Mesendoderm (in vitro differentiated cells): ENCODE measurements around the gene TMTC2.

Source experiments
- DNase-seq: peaks from one replicate; pipeline ENCODE4 v3.0.0; 2013
- H2AK5ac ChIP-seq: 2 replicates; pipeline ENCODE4 v1.6.1; 2013; ENCODE audit warnings: low read length, inconsistent platforms
- H2BK120ac ChIP-seq: 2 replicates; pipeline ENCODE4 v1.6.1; 2013; ENCODE audit warnings: low read depth, mild to moderate bottlenecking, low read length, moderate library complexity, mixed read lengths
- H2BK15ac ChIP-seq: replicated peaks from 2 replicates; pipeline ENCODE4 v1.6.1; 2013; ENCODE audit warnings: low read depth, mild to moderate bottlenecking, moderate library complexity
- H2BK5ac ChIP-seq: 2 replicates; pipeline ENCODE4 v1.6.1; 2013; ENCODE audit warnings: low read length, inconsistent platforms
- H3K18ac ChIP-seq: 2 replicates; pipeline ENCODE4 v1.6.1; 2013; ENCODE audit warnings: mild to moderate bottlenecking, low read length, mixed read lengths
- H3K23ac ChIP-seq: one replicate; pipeline ENCODE4 v1.6.1; 2013; ENCODE audit warnings: low read length
- H3K27ac ChIP-seq: 2 replicates; pipeline ENCODE4 v1.5.1; 2013; ENCODE audit warnings: low read depth, mild to moderate bottlenecking, inconsistent platforms, low read length, moderate library complexity
- H3K27me3 ChIP-seq: 2 replicates; pipeline ENCODE4 v1.6.1; 2013; ENCODE audit warnings: low read length, control low read depth, mild to moderate bottlenecking, inconsistent platforms; ENCODE audit not compliant: insufficient read depth, poor library complexity
- H3K36me3 ChIP-seq: 2 replicates; pipeline ENCODE4 v1.6.1; 2013; ENCODE audit warnings: low read length, inconsistent platforms; ENCODE audit not compliant: control insufficient read depth, insufficient read depth
- H3K4ac ChIP-seq: one replicate; pipeline ENCODE4 v1.6.1; 2013; ENCODE audit warnings: low read depth, mild to moderate bottlenecking, low read length, moderate library complexity
- H3K4me1 ChIP-seq: 2 replicates; pipeline ENCODE4 v1.6.1; 2013; ENCODE audit warnings: low read depth, low read length, inconsistent platforms; ENCODE audit not compliant: control insufficient read depth
- H3K4me2 ChIP-seq: 2 replicates; pipeline ENCODE4 v1.6.1; 2013; ENCODE audit warnings: low read length
- H3K4me3 ChIP-seq: 2 replicates; pipeline ENCODE4 v1.5.1; 2013; ENCODE audit warnings: mild to moderate bottlenecking, low read length
- H3K56ac ChIP-seq: one replicate; pipeline ENCODE4 v1.6.1; 2013; ENCODE audit warnings: low read length
- H3K79me1 ChIP-seq: 2 replicates; pipeline ENCODE4 v1.6.1; 2013; ENCODE audit warnings: low read length, inconsistent platforms
- H3K79me2 ChIP-seq: 2 replicates; pipeline ENCODE4 v1.6.1; 2013; ENCODE audit warnings: mild to moderate bottlenecking, low read length; ENCODE audit not compliant: control insufficient read depth, insufficient read depth
- H3K9ac ChIP-seq: 2 replicates; pipeline ENCODE4 v1.6.1; 2013; ENCODE audit warnings: low read length, inconsistent platforms
- H4K5ac ChIP-seq: one replicate; pipeline ENCODE4 v1.6.1; 2013; ENCODE audit warnings: low read length
- H4K8ac ChIP-seq: one replicate; pipeline ENCODE4 v1.6.1; 2013; ENCODE audit warnings: low read depth, mild to moderate bottlenecking, control low read depth, low read length, moderate library complexity
- WGBS: extraction: QIAGEN DNeasy Blood & Tissue Kit; methylation state at CpG from one replicate; pipeline ENCODE4 v1.1.7; 2013; ENCODE audit warnings: low lambda C conversion rate, missing lambda C conversion rate; ENCODE audit not compliant: insufficient coverage; ENCODE audit errors: extremely low coverage; 5-methylcytosine and 5-hydroxymethylcytosine counted together

TMTC2 gene

DNA sequence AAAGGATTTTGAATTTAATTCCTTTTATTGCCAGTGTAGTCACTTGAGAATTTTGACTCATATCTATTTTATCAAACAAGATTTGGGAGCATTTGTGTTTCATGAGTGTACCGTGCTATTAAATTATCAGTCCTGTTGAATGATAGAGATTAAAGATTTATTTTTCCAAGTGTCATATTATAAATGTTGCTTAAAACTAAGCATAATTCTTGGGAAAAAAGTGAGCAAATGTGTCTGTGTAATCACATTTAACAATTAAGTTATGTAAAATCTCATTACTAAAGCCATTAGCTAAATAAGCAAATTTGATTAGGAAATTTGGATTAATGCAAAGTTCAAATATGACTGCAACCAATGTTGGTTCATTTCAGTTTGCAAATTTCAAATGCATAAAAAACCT lies 266.7 kb downstream of the TMTC2 start:
- H3K27me3 ChIP-seq, result no peaks in the 10 kb centered on the region
- H3K79me1 ChIP-seq, result no peaks in the 10 kb centered on the region
- no peak overlapping the region for H4K8ac ChIP-seq
- DNase-seq, result no peak
- H3K9ac ChIP-seq, result no peak overlapping the region
- no peak overlapping the region for H3K18ac ChIP-seq
- H3K4ac ChIP-seq, result no peak overlapping the region
- no peak overlapping the region for H2BK5ac ChIP-seq
- no CpG with 5 or more reads among the region's 1 CpG for WGBS
- H3K27ac ChIP-seq, result no peak overlapping the region
- no peak overlapping the region for H4K5ac ChIP-seq
- no peaks in the 10 kb centered on the region for H3K36me3 ChIP-seq
- H3K4me1 ChIP-seq, result no peaks in the 10 kb centered on the region
- no peak overlapping the region for H2BK120ac ChIP-seq
- H3K79me2 ChIP-seq, result no peaks in the 10 kb centered on the region
- H3K23ac ChIP-seq, result no peak overlapping the region
- no peak overlapping the region for H2BK15ac ChIP-seq
- no peak overlapping the region for H2AK5ac ChIP-seq
- H3K56ac ChIP-seq, result no peak overlapping the region
- no peak overlapping the region for H3K4me3 ChIP-seq
- H3K4me2 ChIP-seq, result no peak overlapping the region

DNA sequence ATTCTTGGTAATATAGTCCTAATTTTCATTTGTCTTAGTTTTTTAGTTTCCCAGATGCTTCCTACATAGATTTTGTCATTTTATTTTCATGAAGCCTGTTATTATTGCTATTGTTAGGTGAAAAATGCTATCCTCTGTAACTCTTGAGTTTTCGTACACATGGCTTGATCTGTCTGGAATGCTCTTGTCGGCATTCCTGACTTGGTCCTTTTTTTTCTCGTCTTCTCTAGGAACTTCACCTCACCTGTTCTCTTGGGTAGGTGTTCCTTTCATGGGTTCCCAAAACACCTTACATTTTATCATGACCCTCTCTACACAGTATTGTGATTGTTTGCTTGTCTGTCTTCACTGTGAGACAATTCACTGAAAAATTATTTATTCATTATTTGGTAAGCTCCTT lies 267.4 kb downstream of the TMTC2 start:
- no peak overlapping the region for H3K4ac ChIP-seq
- H3K4me2 ChIP-seq, result no peak overlapping the region
- no CpG with 5 or more reads among the region's 3 CpGs for WGBS
- H3K36me3 ChIP-seq, result no peaks in the 10 kb centered on the region
- no peak for DNase-seq
- H2AK5ac ChIP-seq, result no peak overlapping the region
- H2BK15ac ChIP-seq, result no peak overlapping the region
- no peaks in the 10 kb centered on the region for H3K79me1 ChIP-seq
- no peaks in the 10 kb centered on the region for H3K4me1 ChIP-seq
- H2BK5ac ChIP-seq, result no peak overlapping the region
- H3K79me2 ChIP-seq, result no peaks in the 10 kb centered on the region
- H3K18ac ChIP-seq, result no peak overlapping the region
- no peak overlapping the region for H3K56ac ChIP-seq
- H3K23ac ChIP-seq, result no peak overlapping the region
- no peaks in the 10 kb centered on the region for H3K27me3 ChIP-seq
- no peak overlapping the region for H4K5ac ChIP-seq
- no peak overlapping the region for H3K27ac ChIP-seq
- H2BK120ac ChIP-seq, result no peak overlapping the region
- H4K8ac ChIP-seq, result no peak overlapping the region
- no peak overlapping the region for H3K9ac ChIP-seq
- no peak overlapping the region for H3K4me3 ChIP-seq

DNA sequence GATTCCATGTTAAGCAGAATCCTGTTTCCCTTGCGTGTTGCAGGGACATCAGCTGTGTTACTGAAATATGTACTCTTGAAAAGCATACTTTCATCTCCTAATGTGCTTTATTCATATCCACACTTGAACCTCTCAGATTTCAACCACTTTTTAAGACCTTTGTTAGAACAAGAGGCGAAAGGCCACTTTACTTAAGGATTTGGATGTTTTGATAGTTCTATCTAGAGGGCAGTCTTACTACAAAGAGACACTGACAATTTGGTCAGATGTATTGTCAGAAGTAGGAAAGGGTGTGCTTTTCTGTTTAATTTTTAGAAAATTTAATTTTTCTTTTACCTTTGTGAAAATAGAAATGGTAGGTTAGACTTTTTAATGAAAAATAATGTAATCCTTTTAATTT lies 267.9 kb downstream of the TMTC2 start:
- H2AK5ac ChIP-seq, result no peak overlapping the region
- no peak for DNase-seq
- H3K18ac ChIP-seq, result no peak overlapping the region
- no peak overlapping the region for H4K8ac ChIP-seq
- H2BK120ac ChIP-seq, result no peak overlapping the region
- H3K4ac ChIP-seq, result no peak overlapping the region
- no peak overlapping the region for H3K9ac ChIP-seq
- H3K4me3 ChIP-seq, result no peak overlapping the region
- no peak overlapping the region for H2BK5ac ChIP-seq
- H3K36me3 ChIP-seq, result no peaks in the 10 kb centered on the region
- no peak overlapping the region for H3K27ac ChIP-seq
- H2BK15ac ChIP-seq, result no peak overlapping the region
- no peak overlapping the region for H3K56ac ChIP-seq
- no peak overlapping the region for H3K4me2 ChIP-seq
- H4K5ac ChIP-seq, result no peak overlapping the region
- H3K79me2 ChIP-seq, result no peaks in the 10 kb centered on the region
- H3K27me3 ChIP-seq, result no peaks in the 10 kb centered on the region
- H3K79me1 ChIP-seq, result no peaks in the 10 kb centered on the region
- no peak overlapping the region for H3K23ac ChIP-seq
- WGBS, result no CpG with 5 or more reads among the region's 2 CpGs
- H3K4me1 ChIP-seq, result no peaks in the 10 kb centered on the region

DNA sequence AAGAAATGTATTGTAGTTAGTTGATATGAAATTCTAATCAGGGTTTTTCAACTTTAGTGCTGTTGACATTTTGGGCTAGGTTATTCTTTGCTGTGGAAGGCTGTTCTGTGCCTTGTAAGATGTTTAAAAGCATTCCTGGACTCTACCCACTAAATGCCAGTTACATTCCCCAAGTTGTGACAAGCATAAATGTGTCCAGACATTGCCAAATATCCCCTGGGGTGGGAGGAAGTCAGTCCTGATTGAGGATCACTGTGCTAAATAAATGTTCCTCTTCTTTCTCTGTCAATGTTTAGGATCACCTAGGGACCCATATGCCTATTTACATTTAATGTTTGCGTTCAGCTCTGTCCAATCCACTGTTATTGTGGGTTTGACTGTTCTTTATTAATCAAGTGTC lies 268.3 kb downstream of the TMTC2 start:
- H3K27me3 ChIP-seq, result no peaks in the 10 kb centered on the region
- H3K27ac ChIP-seq, result no peak overlapping the region
- H4K8ac ChIP-seq, result no peak overlapping the region
- no peak overlapping the region for H3K4me2 ChIP-seq
- H3K79me2 ChIP-seq, result no peaks in the 10 kb centered on the region
- H3K18ac ChIP-seq, result no peak overlapping the region
- H3K4ac ChIP-seq, result no peak overlapping the region
- no peak overlapping the region for H3K56ac ChIP-seq
- H2BK5ac ChIP-seq, result no peak overlapping the region
- H3K9ac ChIP-seq, result no peak overlapping the region
- no CpG with 5 or more reads among the region's 1 CpG for WGBS
- H3K4me1 ChIP-seq, result no peaks in the 10 kb centered on the region
- no peak overlapping the region for H2AK5ac ChIP-seq
- no peak overlapping the region for H3K4me3 ChIP-seq
- no peak overlapping the region for H2BK15ac ChIP-seq
- no peaks in the 10 kb centered on the region for H3K36me3 ChIP-seq
- H3K23ac ChIP-seq, result no peak overlapping the region
- no peaks in the 10 kb centered on the region for H3K79me1 ChIP-seq
- no peak overlapping the region for H4K5ac ChIP-seq
- no peak for DNase-seq
- no peak overlapping the region for H2BK120ac ChIP-seq

DNA sequence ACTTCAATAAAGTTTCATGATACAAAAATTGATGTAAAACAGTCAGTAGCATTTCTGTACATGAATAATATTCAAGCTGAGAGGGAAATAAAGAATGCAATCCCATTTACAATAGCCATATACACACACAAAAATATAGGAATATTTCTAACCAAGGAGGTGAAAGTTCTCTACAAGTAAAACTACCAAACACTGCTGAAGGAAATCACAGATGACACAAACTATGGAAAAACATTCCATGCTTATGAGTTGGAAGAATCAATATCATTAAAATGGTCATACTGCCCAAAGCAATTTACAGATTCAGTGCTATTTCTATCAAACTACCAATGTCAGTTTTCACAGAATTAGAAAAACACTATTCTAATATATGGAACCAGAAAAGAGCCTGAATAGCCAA lies 272.3 kb downstream of the TMTC2 start:
- Histone ChIP-seq H3K4me1 (no peaks in the 10 kb centered on the region), H3K23ac (no peak overlapping the region), H3K27ac (no peak overlapping the region), H2BK15ac (no peak overlapping the region), H3K79me2 (no peaks in the 10 kb centered on the region), H3K56ac (no peak overlapping the region), H3K4me3 (no peak overlapping the region), H4K5ac (no peak overlapping the region), H2BK5ac (no peak overlapping the region), H2AK5ac (no peak overlapping the region), H3K4me2 (no peak overlapping the region), H3K79me1 (no peaks in the 10 kb centered on the region), H3K36me3 (no peaks in the 10 kb centered on the region), H4K8ac (no peak overlapping the region), H3K18ac (no peak overlapping the region), H3K27me3 (no peaks in the 10 kb centered on the region), H3K4ac (no peak overlapping the region), H2BK120ac (no peak overlapping the region), H3K9ac (no peak overlapping the region)
- DNase-seq, result no peak

DNA sequence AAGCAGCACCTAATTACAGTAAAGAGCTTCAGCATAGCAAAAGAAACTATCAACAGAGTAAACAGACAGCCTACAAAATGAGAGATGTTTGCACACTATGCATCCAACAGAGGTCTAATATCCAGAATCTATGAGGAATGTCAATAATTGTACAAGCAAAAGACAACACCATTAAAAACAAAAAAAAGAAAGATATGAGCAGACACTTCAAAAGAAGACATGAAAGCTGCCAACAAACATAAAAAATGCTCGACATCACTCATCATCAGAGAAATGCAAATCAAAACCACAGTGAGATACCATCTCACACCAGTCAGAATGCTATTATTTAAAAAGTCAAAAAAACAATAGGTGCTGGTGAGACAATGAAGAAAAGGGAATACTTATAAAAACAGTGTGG lies 273.1 kb downstream of the TMTC2 start:
- no peaks in the 10 kb centered on the region for H3K79me1 ChIP-seq
- H2BK15ac ChIP-seq, result no peak overlapping the region
- H3K4me1 ChIP-seq, result peaks cover 5% of the 10 kb centered on the region
- WGBS, result no CpG with 5 or more reads among the region's 1 CpG
- H3K79me2 ChIP-seq, result no peaks in the 10 kb centered on the region
- no peaks in the 10 kb centered on the region for H3K36me3 ChIP-seq
- no peaks in the 10 kb centered on the region for H3K27me3 ChIP-seq
- no peak overlapping the region for H3K4me3 ChIP-seq
- no peak overlapping the region for H3K9ac ChIP-seq
- no peak overlapping the region for H3K27ac ChIP-seq
- no peak overlapping the region for H4K8ac ChIP-seq
- H3K4ac ChIP-seq, result no peak overlapping the region
- H3K18ac ChIP-seq, result no peak overlapping the region
- no peak overlapping the region for H3K4me2 ChIP-seq
- no peak for DNase-seq
- no peak overlapping the region for H4K5ac ChIP-seq
- no peak overlapping the region for H3K56ac ChIP-seq
- no peak overlapping the region for H2AK5ac ChIP-seq
- H2BK120ac ChIP-seq, result no peak overlapping the region
- H2BK5ac ChIP-seq, result no peak overlapping the region
- H3K23ac ChIP-seq, result no peak overlapping the region
